Ectodermal cell (in vitro differentiated cells): ENCODE measurements around the gene FNBP1L. TPM values are rescaled to one million over a fixed set of nuclear protein-coding genes. Genes with fewer than 3 reads are reported as not detected.

Source experiments
- H3K27ac ChIP-seq: 2 replicates; pipeline ENCODE4 v1.7.0; 2013; ENCODE audit warnings: mild to moderate bottlenecking, low read depth, low read length; ENCODE audit not compliant: insufficient read depth, poor library complexity, severe bottlenecking
- H3K27me3 ChIP-seq: 2 replicates; pipeline ENCODE4 v1.7.0; 2013; ENCODE audit warnings: mild to moderate bottlenecking, low read length; ENCODE audit not compliant: insufficient read depth, control insufficient read depth, poor library complexity, severe bottlenecking
- H3K36me3 ChIP-seq: one replicate; pipeline ENCODE4 v1.7.0; 2013; ENCODE audit warnings: low read length; ENCODE audit not compliant: control insufficient read depth, insufficient read depth
- H3K4me1 ChIP-seq: one replicate; pipeline ENCODE4 v1.7.0; 2013; ENCODE audit warnings: low read length; ENCODE audit not compliant: control insufficient read depth, insufficient read depth
- H3K4me3 ChIP-seq: 2 replicates; pipeline ENCODE4 v1.7.0; 2013; ENCODE audit warnings: low read depth, low read length, control low read depth; ENCODE audit not compliant: insufficient read depth
- H3K9me3 ChIP-seq: 2 replicates; pipeline ENCODE4 v1.7.0; 2013; ENCODE audit warnings: mild to moderate bottlenecking, low read length, moderate library complexity; ENCODE audit not compliant: control insufficient read depth
- WGBS, 2 experiments: methylation state at CpG; one replicate each; pipeline ENCODE4 v1.1.7; 2013; ENCODE audit warnings: missing lambda C conversion rate in 2 of 2; 5-methylcytosine and 5-hydroxymethylcytosine counted together
- polyA plus RNA-seq, 4 experiments: library from polyadenylated mRNA; stranded (reverse); fragments of 50-300 nt; gene quantifications; one replicate each; pipeline ENCODE4 v1.2.3, GENCODE V29; 2013

The FNBP1L gene
- polyA plus RNA-seq (2013, experiment 1 of 4): 95.9 TPM
- polyA plus RNA-seq (2013, experiment 2 of 4): 95.8 TPM
- 83.2 TPM for polyA plus RNA-seq (2013, experiment 3 of 4)
- 91.9 TPM for polyA plus RNA-seq (2013, experiment 4 of 4)

- H3K4me3 ChIP-seq: peak within 1 kb of the TSS; percentile 94
- no peaks in the 10 kb centered on the region for H3K9me3 ChIP-seq
- WGBS, 2 experiments: 3 to 4% methylated on average over 52 of the region's 52 CpGs
- peaks cover 11% of the 10 kb centered on the region for H3K4me1 ChIP-seq
- no peaks in the 10 kb centered on the region for H3K27me3 ChIP-seq
- H3K36me3 ChIP-seq: no peaks in the 10 kb centered on the region
- peak within 1 kb of the TSS; percentile 96 for H3K27ac ChIP-seq
Measured at GRCh38 chr1:93447481-93448291, at the start of gene FNBP1L. FNBP1L (plus strand) TSS chr1:93448118; CDS start chr1:93448282, 164 bp downstream.

GRCh38 chr1:93399781-93400180 is 48.1 kb upstream of the FNBP1L start:
- H3K4me1 ChIP-seq: no peaks in the 10 kb centered on the region
- no peak overlapping the region for H3K4me3 ChIP-seq
- no peaks in the 10 kb centered on the region for H3K27me3 ChIP-seq
- no peaks in the 10 kb centered on the region for H3K9me3 ChIP-seq
- no peak overlapping the region for H3K27ac ChIP-seq
- H3K36me3 ChIP-seq: no peaks in the 10 kb centered on the region

GRCh38 chr1:93408203-93408602 is 39.7 kb upstream of the FNBP1L start:
- no peak overlapping the region for H3K4me3 ChIP-seq
- H3K4me1 ChIP-seq: no peaks in the 10 kb centered on the region
- H3K9me3 ChIP-seq: no peaks in the 10 kb centered on the region
- no peak overlapping the region for H3K27ac ChIP-seq
- WGBS, 2 experiments: 94% methylated on average over 4 of the region's 4 CpGs
- H3K27me3 ChIP-seq: no peaks in the 10 kb centered on the region
- no peaks in the 10 kb centered on the region for H3K36me3 ChIP-seq

GRCh38 chr1:93411000-93411399 is 36.9 kb upstream of the FNBP1L start:
- 8 to 33% methylated on average over 2 of the region's 2 CpGs for WGBS, 2 experiments
- Histone ChIP-seq H3K4me3 (no peak overlapping the region), H3K9me3 (no peaks in the 10 kb centered on the region)

GRCh38 chr1:93414749-93415148 is 33.2 kb upstream of the FNBP1L start:
- Histone ChIP-seq H3K4me3 (no peak overlapping the region), H3K27ac (no peak overlapping the region), H3K36me3 (no peaks in the 10 kb centered on the region), H3K4me1 (no peaks in the 10 kb centered on the region), H3K27me3 (no peaks in the 10 kb centered on the region), H3K9me3 (no peaks in the 10 kb centered on the region)
- 91 to 96% methylated on average over 3 of the region's 3 CpGs for WGBS, 2 experiments

More at GRCh38 chr1:93411000-93411399, 36.9 kb upstream of the FNBP1L start:
- Histone ChIP-seq H3K36me3 (no peaks in the 10 kb centered on the region), H3K27ac (no peak overlapping the region), H3K4me1 (no peaks in the 10 kb centered on the region), H3K27me3 (no peaks in the 10 kb centered on the region)

- H3K4me1 ChIP-seq: no peaks in the 10 kb centered on the region
- H3K27me3 ChIP-seq: no peaks in the 10 kb centered on the region
- no peak overlapping the region for H3K27ac ChIP-seq
- no peaks in the 10 kb centered on the region for H3K36me3 ChIP-seq
- no peak overlapping the region for H3K4me3 ChIP-seq
- no peaks in the 10 kb centered on the region for H3K9me3 ChIP-seq
- 90 to 95% methylated on average over 3 of the region's 3 CpGs for WGBS, 2 experiments
Measured at GRCh38 chr1:93415296-93415695, 32.6 kb upstream of the FNBP1L start.

GRCh38 chr1:93416183-93416582 is 31.7 kb upstream of the FNBP1L start:
- 92 to 97% methylated on average over 2 of the region's 2 CpGs for WGBS, 2 experiments
- Histone ChIP-seq H3K27ac (no peak overlapping the region), H3K27me3 (no peaks in the 10 kb centered on the region)

GRCh38 chr1:93419344-93419743 is 28.6 kb upstream of the FNBP1L start:
- 88 to 96% methylated on average over 2 of the region's 2 CpGs for WGBS, 2 experiments
- Histone ChIP-seq H3K36me3 (no peaks in the 10 kb centered on the region), H3K9me3 (no peaks in the 10 kb centered on the region), H3K4me1 (no peaks in the 10 kb centered on the region), H3K4me3 (no peak overlapping the region), H3K27me3 (no peaks in the 10 kb centered on the region), H3K27ac (no peak overlapping the region)

More at GRCh38 chr1:93416183-93416582, 31.7 kb upstream of the FNBP1L start:
- Histone ChIP-seq H3K9me3 (no peaks in the 10 kb centered on the region), H3K36me3 (no peaks in the 10 kb centered on the region), H3K4me3 (no peak overlapping the region), H3K4me1 (no peaks in the 10 kb centered on the region)

GRCh38 chr1:93420400-93420799 is 27.5 kb upstream of the FNBP1L start:
- no peak overlapping the region for H3K27ac ChIP-seq
- H3K9me3 ChIP-seq: no peaks in the 10 kb centered on the region
- no peaks in the 10 kb centered on the region for H3K27me3 ChIP-seq
- H3K4me3 ChIP-seq: no peak overlapping the region
- WGBS, 2 experiments: no CpG with 5 or more reads among the region's 2 CpGs
- no peaks in the 10 kb centered on the region for H3K36me3 ChIP-seq
- H3K4me1 ChIP-seq: no peaks in the 10 kb centered on the region

GRCh38 chr1:93426181-93426580 is 21.7 kb upstream of the FNBP1L start:
- no peaks in the 10 kb centered on the region for H3K27me3 ChIP-seq
- no peaks in the 10 kb centered on the region for H3K36me3 ChIP-seq
- no peak overlapping the region for H3K27ac ChIP-seq
- WGBS, 2 experiments: 87 to 92% methylated on average over 2 of the region's 2 CpGs
- H3K4me1 ChIP-seq: no peaks in the 10 kb centered on the region
- H3K4me3 ChIP-seq: no peak overlapping the region
- H3K9me3 ChIP-seq: no peaks in the 10 kb centered on the region
